Uterus (tissue), 2 donors: Measurements from ENCODE around the gene GDF7.

Experiments
- POLR2A ChIP-seq, 2 donors: fragments of 450-650 bp; IDR thresholded peaks; one replicate each; pipeline ENCODE4 v1.6.1; 2016; ENCODE audit warnings: antibody characterized with exemption in 2 of 2, mild to moderate bottlenecking in 1 of 2, moderate library complexity in 1 of 2
- TF ChIP-seq, protein P1 (sequence below), 4 experiments: fragments of 200-600 bp in 2 of 4; fragments of 450-650 bp in 2 of 4; sonication (generic) in 2 of 4; IDR thresholded peaks; one replicate each; pipeline ENCODE4 v1.5.1; 2016 to 2019; ENCODE audit warnings: antibody characterized with exemption in 4 of 4, mild to moderate bottlenecking in 2 of 4, moderate library complexity in 1 of 4

DNA sequence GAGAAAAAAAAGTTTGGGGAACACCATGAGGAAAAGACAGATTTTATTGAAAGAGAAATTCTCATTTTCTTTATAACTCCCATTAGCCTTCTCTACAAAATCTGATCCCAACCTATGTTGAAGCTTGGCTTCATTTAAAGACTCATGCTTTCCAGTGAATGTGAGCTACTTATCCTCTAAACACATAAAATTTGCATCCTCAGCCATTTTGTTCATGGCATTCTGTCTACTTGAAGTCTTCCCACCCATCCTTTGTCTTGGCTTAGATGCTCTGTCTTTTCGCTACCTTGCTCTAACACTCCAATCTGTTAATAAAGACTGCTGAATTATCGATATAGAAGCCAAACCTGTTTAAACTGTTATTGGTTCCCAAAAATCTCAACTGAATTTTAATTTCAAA is 39.3 kb downstream of the GDF7 start:
- TF ChIP-seq, protein P1, sequence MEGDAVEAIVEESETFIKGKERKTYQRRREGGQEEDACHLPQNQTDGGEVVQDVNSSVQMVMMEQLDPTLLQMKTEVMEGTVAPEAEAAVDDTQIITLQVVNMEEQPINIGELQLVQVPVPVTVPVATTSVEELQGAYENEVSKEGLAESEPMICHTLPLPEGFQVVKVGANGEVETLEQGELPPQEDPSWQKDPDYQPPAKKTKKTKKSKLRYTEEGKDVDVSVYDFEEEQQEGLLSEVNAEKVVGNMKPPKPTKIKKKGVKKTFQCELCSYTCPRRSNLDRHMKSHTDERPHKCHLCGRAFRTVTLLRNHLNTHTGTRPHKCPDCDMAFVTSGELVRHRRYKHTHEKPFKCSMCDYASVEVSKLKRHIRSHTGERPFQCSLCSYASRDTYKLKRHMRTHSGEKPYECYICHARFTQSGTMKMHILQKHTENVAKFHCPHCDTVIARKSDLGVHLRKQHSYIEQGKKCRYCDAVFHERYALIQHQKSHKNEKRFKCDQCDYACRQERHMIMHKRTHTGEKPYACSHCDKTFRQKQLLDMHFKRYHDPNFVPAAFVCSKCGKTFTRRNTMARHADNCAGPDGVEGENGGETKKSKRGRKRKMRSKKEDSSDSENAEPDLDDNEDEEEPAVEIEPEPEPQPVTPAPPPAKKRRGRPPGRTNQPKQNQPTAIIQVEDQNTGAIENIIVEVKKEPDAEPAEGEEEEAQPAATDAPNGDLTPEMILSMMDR (IDR thresholded peaks at IDR 0.05): no peak
- TF ChIP-seq POLR2A (IDR thresholded peaks at IDR 0.05): no peak
